Retinal pigment epithelial cell (primary cell): ENCODE measurements around the gene CHRNA9.

Source experiments
- DNase-seq: peaks from one replicate; pipeline ENCODE4 v3.0.0-alpha.2; 2010; ENCODE audit warnings: low read depth
- H3K4me3 ChIP-seq: 2 replicates; pipeline ENCODE4 v1.5.1; 2011; ENCODE audit warnings: mild to moderate bottlenecking, low read length, control low read depth, moderate library complexity
- CTCF ChIP-seq: conservative IDR thresholded peaks from 2 replicates; pipeline ENCODE4 v1.5.1; 2011; ENCODE audit warnings: low read depth, low read length, control low read depth, inconsistent platforms

CHRNA9 gene

DNA sequence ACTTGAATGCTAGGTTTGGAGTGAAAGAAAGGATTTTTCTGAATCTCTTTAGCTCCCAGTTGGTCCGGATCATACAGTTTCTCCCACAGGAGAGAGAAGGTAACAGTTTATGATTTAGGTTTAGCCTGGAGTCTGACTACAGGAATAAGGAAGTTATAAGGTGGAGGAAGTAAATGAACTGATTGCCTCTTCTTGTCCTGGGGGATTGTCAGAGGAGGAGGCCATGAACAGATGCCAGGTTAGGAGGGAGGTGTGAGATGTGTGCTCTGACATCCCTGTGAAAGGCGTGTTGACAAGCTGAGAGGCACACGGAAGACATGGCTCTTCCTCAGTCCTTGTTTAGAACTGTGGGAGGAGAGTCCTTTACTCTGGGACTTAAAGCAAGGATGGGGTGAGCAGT, 64.4 kb downstream of the CHRNA9 start:
- no peak overlapping the region for H3K4me3 ChIP-seq
- no peak for TF ChIP-seq CTCF
- DNase-seq: no peak

GRCh38 chr4:40401096-40401495, 66.0 kb downstream of the CHRNA9 start:
- no peak for DNase-seq
- no peak overlapping the region for H3K4me3 ChIP-seq
- TF ChIP-seq CTCF: no peak

DNA sequence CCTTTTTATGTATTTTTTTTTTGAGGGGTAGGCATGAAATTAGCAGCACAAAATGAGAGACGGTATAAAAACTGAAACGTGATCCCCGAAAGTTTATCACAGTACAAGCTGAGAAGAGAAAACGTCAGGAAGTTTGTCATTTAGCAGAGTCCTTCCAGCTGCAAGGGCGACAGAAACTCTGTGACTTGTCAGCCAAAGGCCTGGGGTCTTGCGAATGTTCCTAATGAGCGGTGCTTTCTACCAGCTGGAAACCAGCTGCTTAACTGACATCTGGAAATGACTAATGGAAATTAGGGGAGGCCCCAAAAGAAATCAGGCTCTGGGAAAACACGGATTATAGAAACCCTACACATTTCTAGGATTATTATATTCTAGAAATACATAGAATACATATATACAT, 66.5 kb downstream of the CHRNA9 start:
- no peak for TF ChIP-seq CTCF
- no peak overlapping the region for H3K4me3 ChIP-seq
- no peak for DNase-seq

GRCh38 chr4:40402556-40402955, 67.4 kb downstream of the CHRNA9 start:
- DNase-seq: no peak
- no peak overlapping the region for H3K4me3 ChIP-seq
- TF ChIP-seq CTCF: no peak

DNA sequence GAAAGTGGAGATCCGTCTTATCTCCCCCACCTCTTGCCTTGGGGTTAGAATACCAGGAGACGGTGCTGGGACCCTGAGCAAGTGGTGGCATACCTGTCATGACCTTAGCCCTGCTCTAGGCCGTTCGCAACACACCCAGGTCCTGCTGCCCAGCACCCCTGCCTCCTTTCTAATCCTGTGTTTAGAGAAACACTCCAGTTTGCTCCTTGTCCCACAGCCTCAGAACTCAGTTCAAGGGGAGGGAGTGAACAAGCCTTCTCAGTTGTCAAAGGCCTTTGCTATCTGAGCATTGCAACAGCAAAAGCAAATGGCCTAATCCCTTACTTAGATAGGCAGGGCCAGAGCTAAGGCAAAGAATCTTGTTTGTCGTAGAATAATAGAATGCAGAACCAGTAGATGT, 67.9 kb downstream of the CHRNA9 start:
- no peak overlapping the region for H3K4me3 ChIP-seq
- no peak for DNase-seq
- no peak for TF ChIP-seq CTCF
